ENCODE measurements around the gene SPOPL.
"Not testable (repeated sequence)": the region's sequence is repeated elsewhere in the genome, so short reads cannot be mapped to it uniquely, and the experiment has no call there.

Gene SPOPL

GRCh38 chr2:138531913-138532312, 30.3 kb downstream of the SPOPL start:
- no peak for DNase-seq

GRCh38 chr2:138534791-138535190, 33.2 kb downstream of the SPOPL start:
- no peak for DNase-seq

GRCh38 chr2:138536302-138536701, 34.7 kb downstream of the SPOPL start:
- no peak for DNase-seq

GRCh38 chr2:138536740-138537139, 35.2 kb downstream of the SPOPL start:
- DNase-seq = no peak

GRCh38 chr2:138537170-138537915, 35.8 kb downstream of the SPOPL start:
- DNase-seq = no peak

GRCh38 chr2:138544206-138544605, 42.6 kb downstream of the SPOPL start:
- DNase-seq = not testable (repeated sequence)

GRCh38 chr2:138548796-138549195, 47.2 kb downstream of the SPOPL start:
- no peak for DNase-seq

GRCh38 chr2:138550172-138550571, 48.6 kb downstream of the SPOPL start:
- no peak for DNase-seq

- no peak for DNase-seq
These were observed 49.2 kb downstream of the SPOPL start for GRCh38 chr2:138550670-138551287.

GRCh38 chr2:138554123-138554522, 52.6 kb downstream of the SPOPL start:
- DNase-seq = no peak

GRCh38 chr2:138559641-138560040, 58.1 kb downstream of the SPOPL start:
- DNase-seq = no peak

- no peak for DNase-seq
These were observed 63.1 kb downstream of the SPOPL start for GRCh38 chr2:138564586-138565229.

GRCh38 chr2:138565230-138565598, 63.6 kb downstream of the SPOPL start:
- no peak for DNase-seq

GRCh38 chr2:138572318-138572717, 70.7 kb downstream of the SPOPL start:
- no peak for DNase-seq

GRCh38 chr2:138577066-138577465, 75.5 kb downstream of the SPOPL start:
- DNase-seq = no peak

GRCh38 chr2:138579556-138579955, 78.0 kb downstream of the SPOPL start:
- no peak for DNase-seq

GRCh38 chr2:138581909-138582308, 80.3 kb downstream of the SPOPL start:
- no peak for DNase-seq

GRCh38 chr2:138589663-138590062, 88.1 kb downstream of the SPOPL start:
- no peak for DNase-seq

- no peak for DNase-seq
These were observed 94.8 kb downstream of the SPOPL start for GRCh38 chr2:138596403-138596802.

GRCh38 chr2:138600732-138601457, 99.3 kb downstream of the SPOPL start:
- no peak for DNase-seq

GRCh38 chr2:138601458-138602165, 100.0 kb downstream of the SPOPL start:
- DNase-seq = no peak

GRCh38 chr2:138602166-138602460, 100.5 kb downstream of the SPOPL start:
- no peak for DNase-seq

GRCh38 chr2:138607746-138608145, 106.2 kb downstream of the SPOPL start:
- DNase-seq = no peak
